ENCODE measurements around the gene CTNNAL1.
"Not testable (repeated sequence)": the region's sequence is repeated elsewhere in the genome, so short reads cannot be mapped to it uniquely, and the experiment has no call there.

The CTNNAL1 gene

DNA sequence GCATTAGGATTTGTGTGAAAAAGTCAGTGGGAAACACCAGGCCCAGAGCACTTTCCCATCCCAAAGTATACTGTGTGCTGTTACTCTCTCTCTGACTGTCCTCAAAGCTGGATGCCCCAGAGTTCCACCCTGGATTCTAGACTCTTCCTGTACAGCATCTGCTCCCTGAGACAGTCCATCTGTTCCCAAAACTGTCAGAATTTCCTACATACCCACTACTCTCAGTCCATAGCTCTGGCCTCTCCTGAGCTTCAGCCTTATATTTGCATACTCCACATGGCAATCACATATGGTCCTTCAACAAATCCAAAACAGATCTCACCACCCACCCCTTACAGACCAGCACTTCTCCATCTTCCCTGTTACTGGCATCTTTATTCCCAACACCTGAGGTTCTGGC, 88.8 kb downstream of the CTNNAL1 start:
- no peak for FAIRE-seq
- TF ChIP-seq PAX5 (IDR thresholded peaks at IDR 0.05; ENCODE audit: insufficient read depth, low read length, severe bottlenecking) (no peak), POU2F2 (IDR thresholded peaks at IDR 0.05; ENCODE audit: low read depth, low read length) (no peak), POLR2AphosphoS5 (IDR thresholded peaks at IDR 0.05; ENCODE audit: low read depth, low read length) (no peak), POLR2A (IDR thresholded peaks at IDR 0.05; ENCODE audit: low read depth, low read length) (no peak), TAF1 (IDR thresholded peaks at IDR 0.05; ENCODE audit: low read depth, low read length) (no peak), SPI1 (IDR thresholded peaks at IDR 0.05; ENCODE audit: low read depth, low read length) (no peak)
- no peak for DNase-seq (ENCODE audit: insufficient read length, low spot score)

GRCh38 chr9:108921200-108921599, 92.1 kb downstream of the CTNNAL1 start:
- TF ChIP-seq POU2F2 (IDR thresholded peaks at IDR 0.05; ENCODE audit: low read depth, low read length) (no peak), PAX5 (IDR thresholded peaks at IDR 0.05; ENCODE audit: insufficient read depth, low read length, severe bottlenecking) (no peak), TAF1 (IDR thresholded peaks at IDR 0.05; ENCODE audit: low read depth, low read length) (no peak), SPI1 (IDR thresholded peaks at IDR 0.05; ENCODE audit: low read depth, low read length) (no peak)
- no peak for DNase-seq (ENCODE audit: insufficient read length, low spot score)
- no peak for FAIRE-seq

DNA sequence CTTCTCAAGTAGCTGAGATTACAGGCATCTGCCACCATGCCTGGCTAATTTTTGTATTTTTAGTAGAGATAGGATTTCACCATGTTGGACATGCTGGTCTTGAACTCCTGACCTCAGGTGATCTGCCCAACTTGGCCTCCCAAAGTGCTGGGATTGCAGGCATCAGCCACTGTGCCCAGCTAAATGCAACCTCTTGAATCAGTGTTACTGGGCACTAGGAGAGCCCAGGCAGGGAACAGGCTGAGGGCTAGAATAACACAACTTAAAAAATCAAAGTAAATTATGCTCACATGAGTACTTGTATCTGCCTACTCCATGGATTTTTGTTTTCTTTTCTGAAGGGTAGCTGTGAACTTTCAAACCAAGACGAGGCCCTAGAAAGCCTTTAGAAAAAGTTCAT, 92.9 kb downstream of the CTNNAL1 start:
- not testable (repeated sequence) for DNase-seq (ENCODE audit: insufficient read length, low spot score); FAIRE-seq

GRCh38 chr9:108919517-108919916, 93.8 kb downstream of the CTNNAL1 start:
- DNase-seq (ENCODE audit: insufficient read length, low spot score), result no peak
- TF ChIP-seq TAF1 (IDR thresholded peaks at IDR 0.05; ENCODE audit: low read depth, low read length), result no peak
- TF ChIP-seq POU2F2 (IDR thresholded peaks at IDR 0.05; ENCODE audit: low read depth, low read length), result no peak
- TF ChIP-seq PAX5 (IDR thresholded peaks at IDR 0.05; ENCODE audit: insufficient read depth, low read length, severe bottlenecking), result no peak
- no peak for TF ChIP-seq POLR2AphosphoS5 (IDR thresholded peaks at IDR 0.05; ENCODE audit: low read depth, low read length)
- no peak for FAIRE-seq

DNA sequence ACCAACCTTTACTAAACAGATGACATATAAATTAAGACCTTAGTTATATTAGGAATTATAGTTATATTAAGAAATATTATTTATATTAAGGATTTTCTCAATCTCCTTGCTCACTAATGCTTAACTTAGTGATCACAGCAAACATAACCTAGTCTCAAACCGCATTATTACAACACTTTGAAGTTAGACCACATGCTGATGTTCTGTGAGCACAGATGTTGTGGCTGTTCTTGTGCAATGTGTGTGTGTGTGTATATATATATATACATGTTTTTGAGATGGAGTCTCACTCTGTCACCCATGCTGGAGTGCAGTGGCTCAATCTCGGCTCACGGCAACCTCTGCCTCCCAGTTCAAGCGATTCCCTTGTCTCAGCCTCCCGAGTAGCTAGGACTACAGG, 99.9 kb downstream of the CTNNAL1 start:
- DNase-seq (ENCODE audit: insufficient read length, low spot score) (no peak), FAIRE-seq (no peak)
- no peak for TF ChIP-seq POLR2AphosphoS5 (IDR thresholded peaks at IDR 0.05; ENCODE audit: low read depth, low read length)
- TF ChIP-seq POU2F2 (IDR thresholded peaks at IDR 0.05; ENCODE audit: low read depth, low read length), result no peak
- no peak for TF ChIP-seq SPI1 (IDR thresholded peaks at IDR 0.05; ENCODE audit: low read depth, low read length)
- no peak for TF ChIP-seq POLR2A (IDR thresholded peaks at IDR 0.05; ENCODE audit: low read depth, low read length)
- TF ChIP-seq TAF1 (IDR thresholded peaks at IDR 0.05; ENCODE audit: low read depth, low read length), result no peak
- no peak for TF ChIP-seq PAX5 (IDR thresholded peaks at IDR 0.05; ENCODE audit: insufficient read depth, low read length, severe bottlenecking)

- TF ChIP-seq PAX5 (IDR thresholded peaks at IDR 0.05; ENCODE audit: insufficient read depth, low read length, severe bottlenecking), result no peak
- no peak for TF ChIP-seq POU2F2 (IDR thresholded peaks at IDR 0.05; ENCODE audit: low read depth, low read length)
- no peak for TF ChIP-seq POLR2AphosphoS5 (IDR thresholded peaks at IDR 0.05; ENCODE audit: low read depth, low read length)
- TF ChIP-seq POLR2A (IDR thresholded peaks at IDR 0.05; ENCODE audit: low read depth, low read length), result no peak
- TF ChIP-seq TAF1 (IDR thresholded peaks at IDR 0.05; ENCODE audit: low read depth, low read length), result no peak
- TF ChIP-seq SPI1 (IDR thresholded peaks at IDR 0.05; ENCODE audit: low read depth, low read length), result no peak
- FAIRE-seq, result no peak
- DNase-seq (ENCODE audit: insufficient read length, low spot score), result no peak
These were observed 101.5 kb downstream of the CTNNAL1 start for GRCh38 chr9:108911820-108912219.

- FAIRE-seq (no peak), DNase-seq (ENCODE audit: insufficient read length, low spot score) (no peak)
- TF ChIP-seq PAX5 (IDR thresholded peaks at IDR 0.05; ENCODE audit: insufficient read depth, low read length, severe bottlenecking) (no peak), TAF1 (IDR thresholded peaks at IDR 0.05; ENCODE audit: low read depth, low read length) (no peak), SPI1 (IDR thresholded peaks at IDR 0.05; ENCODE audit: low read depth, low read length) (no peak), POLR2AphosphoS5 (IDR thresholded peaks at IDR 0.05; ENCODE audit: low read depth, low read length) (no peak), POU2F2 (IDR thresholded peaks at IDR 0.05; ENCODE audit: low read depth, low read length) (no peak), POLR2A (IDR thresholded peaks at IDR 0.05; ENCODE audit: low read depth, low read length) (no peak)
These were observed 102.4 kb downstream of the CTNNAL1 start for GRCh38 chr9:108910914-108911313.

DNA sequence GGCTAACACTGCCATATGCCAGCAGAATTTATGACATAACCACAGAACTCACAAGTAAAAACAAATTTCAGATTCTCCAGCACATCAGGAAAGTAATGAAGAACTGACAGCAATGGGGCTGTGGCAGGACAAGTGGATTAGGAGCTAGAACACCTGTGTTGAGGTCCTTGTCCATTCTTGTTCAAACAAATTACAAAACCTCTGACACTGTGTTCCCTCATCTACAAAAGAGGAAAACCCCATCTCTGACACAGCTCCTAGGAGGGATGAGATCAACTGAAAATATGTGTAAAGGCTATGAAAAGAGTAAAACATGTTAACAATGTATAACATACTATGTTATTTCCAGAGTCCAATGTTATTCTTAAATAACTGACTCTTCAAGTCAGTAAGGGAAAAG, 102.9 kb downstream of the CTNNAL1 start:
- DNase-seq (ENCODE audit: insufficient read length, low spot score), result no peak
- FAIRE-seq, result no peak
- TF ChIP-seq POLR2AphosphoS5 (IDR thresholded peaks at IDR 0.05; ENCODE audit: low read depth, low read length) (no peak), SPI1 (IDR thresholded peaks at IDR 0.05; ENCODE audit: low read depth, low read length) (no peak), POU2F2 (IDR thresholded peaks at IDR 0.05; ENCODE audit: low read depth, low read length) (no peak), PAX5 (IDR thresholded peaks at IDR 0.05; ENCODE audit: insufficient read depth, low read length, severe bottlenecking) (no peak), TAF1 (IDR thresholded peaks at IDR 0.05; ENCODE audit: low read depth, low read length) (no peak), POLR2A (IDR thresholded peaks at IDR 0.05; ENCODE audit: low read depth, low read length) (no peak)

GRCh38 chr9:108905494-108905893, 107.8 kb downstream of the CTNNAL1 start:
- TF ChIP-seq SPI1 (IDR thresholded peaks at IDR 0.05; ENCODE audit: low read depth, low read length), result no peak
- no peak for TF ChIP-seq PAX5 (IDR thresholded peaks at IDR 0.05; ENCODE audit: insufficient read depth, low read length, severe bottlenecking)
- no peak for TF ChIP-seq POLR2AphosphoS5 (IDR thresholded peaks at IDR 0.05; ENCODE audit: low read depth, low read length)
- no peak for TF ChIP-seq POLR2A (IDR thresholded peaks at IDR 0.05; ENCODE audit: low read depth, low read length)
- TF ChIP-seq POU2F2 (IDR thresholded peaks at IDR 0.05; ENCODE audit: low read depth, low read length), result no peak
- no peak for TF ChIP-seq TAF1 (IDR thresholded peaks at IDR 0.05; ENCODE audit: low read depth, low read length)
- no peak for DNase-seq (ENCODE audit: insufficient read length, low spot score)
- FAIRE-seq, result no peak

DNA sequence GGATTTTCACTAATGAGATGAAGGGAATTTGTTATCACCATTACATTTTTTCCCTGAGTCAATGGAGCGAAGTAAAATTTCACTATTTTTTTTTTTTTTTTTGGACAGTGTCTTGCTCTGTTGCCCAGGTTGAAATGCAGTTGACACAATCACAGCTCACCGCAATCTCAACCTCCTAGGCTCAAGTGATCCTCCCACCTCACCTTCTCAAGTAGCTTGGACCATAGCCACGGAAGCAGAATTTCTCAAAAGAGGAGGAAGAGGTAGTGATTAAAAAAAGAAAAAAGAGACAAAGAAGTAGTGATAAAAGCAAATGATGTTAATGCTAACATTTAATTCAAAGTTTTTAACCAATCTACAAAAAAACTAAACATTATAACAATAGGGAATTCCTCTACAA, 109.1 kb downstream of the CTNNAL1 start:
- TF ChIP-seq TAF1 (IDR thresholded peaks at IDR 0.05; ENCODE audit: low read depth, low read length) (no peak), POLR2A (IDR thresholded peaks at IDR 0.05; ENCODE audit: low read depth, low read length) (no peak), POLR2AphosphoS5 (IDR thresholded peaks at IDR 0.05; ENCODE audit: low read depth, low read length) (no peak), SPI1 (IDR thresholded peaks at IDR 0.05; ENCODE audit: low read depth, low read length) (no peak), POU2F2 (IDR thresholded peaks at IDR 0.05; ENCODE audit: low read depth, low read length) (no peak), PAX5 (IDR thresholded peaks at IDR 0.05; ENCODE audit: insufficient read depth, low read length, severe bottlenecking) (no peak)
- DNase-seq (ENCODE audit: insufficient read length, low spot score) (no peak), FAIRE-seq (no peak)
